OCI-LY3 (cell line): Measurements from ENCODE around the gene PTGIS.

Source experiments
- H2AFZ ChIP-seq: fragments of 200-600, 300-600 bp; shearing (Covaris generic); 2 replicates; pipeline ENCODE4 v1.6.0; 2014; ENCODE audit warnings: antibody characterized with exemption, low read depth, low read length
- H3K27ac ChIP-seq: fragments of 200-600, 300-600 bp; sonication (generic); 2 replicates; pipeline ENCODE4 v1.5.1; 2014; ENCODE audit warnings: mild to moderate bottlenecking, low read length, moderate library complexity, mixed read lengths
- H3K27me3 ChIP-seq: fragments of 200-600, 300-600 bp; sonication (generic); 2 replicates; pipeline ENCODE4 v1.6.1; 2014; ENCODE audit warnings: low read depth, low read length, mixed read lengths
- H3K36me3 ChIP-seq: fragments of 200-600, 300-600 bp; sonication (generic); replicated peaks from 2 replicates; pipeline ENCODE3; 2014; ENCODE audit warnings: low read depth, low read length, mixed read lengths
- H3K4me1 ChIP-seq: fragments of 300-600, 200-600 bp; sonication (generic); 2 replicates; pipeline ENCODE4 v1.6.1; 2014; ENCODE audit warnings: low read length, mixed read lengths
- H3K4me2 ChIP-seq: fragments of 200-600, 300-600 bp; sonication (generic); 2 replicates; pipeline ENCODE4 v1.6.1; 2014; ENCODE audit warnings: low read length, mixed read lengths
- H3K4me3 ChIP-seq: fragments of 300-600, 200-600 bp; sonication (generic); 2 replicates; pipeline ENCODE4 v1.5.1; 2014; ENCODE audit warnings: antibody characterized with exemption, mild to moderate bottlenecking, low read length, moderate library complexity
- H3K79me2 ChIP-seq: fragments of 300-600, 200-600 bp; shearing (Covaris generic); 2 replicates; pipeline ENCODE4 v1.6.1; 2014; ENCODE audit warnings: mild to moderate bottlenecking, low read length, mixed read lengths
- H3K9ac ChIP-seq: fragments of 300-600, 200-600 bp; shearing (Covaris generic); 2 replicates; pipeline ENCODE4 v1.6.0; 2014; ENCODE audit warnings: mild to moderate bottlenecking, low read length, moderate library complexity
- H3K9me3 ChIP-seq: fragments of 200-600, 300-600 bp; shearing (Covaris generic); 2 replicates; pipeline ENCODE4 v1.6.1; 2014; ENCODE audit warnings: low read length, mixed read lengths; ENCODE audit not compliant: insufficient read depth
- H4K20me1 ChIP-seq: fragments of 200-600, 300-600 bp; sonication (generic); 2 replicates; pipeline ENCODE4 v1.6.1; 2016; ENCODE audit warnings: low read length, mixed read lengths; ENCODE audit not compliant: insufficient read depth
- EZH2phosphoT487 ChIP-seq: fragments of 200-600 bp; shearing (Covaris generic); IDR thresholded peaks from 2 replicates; pipeline ENCODE4 v1.6.1; 2018; ENCODE audit warnings: antibody characterized with exemption, mixed run types, low read depth
- TF ChIP-seq, protein P1 (sequence below): fragments of 200-600, 300-600 bp; sonication (generic); IDR thresholded peaks from 2 replicates; pipeline ENCODE4 v1.5.1; 2014; ENCODE audit warnings: antibody characterized with exemption, low read length, low read depth

Gene PTGIS

DNA sequence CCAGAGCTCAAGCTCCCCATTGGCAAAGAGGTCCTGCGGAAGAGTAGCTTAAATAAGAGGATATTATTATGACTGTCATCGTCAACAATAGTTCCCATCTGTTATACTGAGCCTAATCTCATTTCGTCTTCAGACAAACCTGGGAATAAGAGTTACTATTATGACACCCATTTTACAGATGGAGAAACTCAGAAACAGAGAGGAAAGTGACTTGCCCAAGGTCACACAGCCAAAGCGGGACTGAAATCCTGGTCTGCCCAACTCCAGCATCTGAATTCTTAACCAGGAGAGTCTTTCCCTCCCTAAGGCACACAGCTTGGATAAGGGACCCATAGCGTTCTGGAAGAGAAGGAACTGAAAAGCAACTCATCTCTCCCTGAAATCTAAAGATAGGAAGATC lies 23.4 kb downstream of the PTGIS start:
- H3K4me3 ChIP-seq: no peak overlapping the region
- peaks cover 3% of the 10 kb centered on the region; the same call in 1 of the 2 replicates for H3K4me1 ChIP-seq
- H3K9ac ChIP-seq: no peak overlapping the region
- H3K27ac ChIP-seq: no peak overlapping the region
- no peaks in the 10 kb centered on the region for H3K36me3 ChIP-seq
- H3K27me3 ChIP-seq: peaks cover 15% of the 10 kb centered on the region; the same call in 1 of the 2 replicates
- H4K20me1 ChIP-seq: no peaks in the 10 kb centered on the region
- H3K79me2 ChIP-seq: no peaks in the 10 kb centered on the region
- TF ChIP-seq EZH2phosphoT487: no peak
- TF ChIP-seq, protein P1, sequence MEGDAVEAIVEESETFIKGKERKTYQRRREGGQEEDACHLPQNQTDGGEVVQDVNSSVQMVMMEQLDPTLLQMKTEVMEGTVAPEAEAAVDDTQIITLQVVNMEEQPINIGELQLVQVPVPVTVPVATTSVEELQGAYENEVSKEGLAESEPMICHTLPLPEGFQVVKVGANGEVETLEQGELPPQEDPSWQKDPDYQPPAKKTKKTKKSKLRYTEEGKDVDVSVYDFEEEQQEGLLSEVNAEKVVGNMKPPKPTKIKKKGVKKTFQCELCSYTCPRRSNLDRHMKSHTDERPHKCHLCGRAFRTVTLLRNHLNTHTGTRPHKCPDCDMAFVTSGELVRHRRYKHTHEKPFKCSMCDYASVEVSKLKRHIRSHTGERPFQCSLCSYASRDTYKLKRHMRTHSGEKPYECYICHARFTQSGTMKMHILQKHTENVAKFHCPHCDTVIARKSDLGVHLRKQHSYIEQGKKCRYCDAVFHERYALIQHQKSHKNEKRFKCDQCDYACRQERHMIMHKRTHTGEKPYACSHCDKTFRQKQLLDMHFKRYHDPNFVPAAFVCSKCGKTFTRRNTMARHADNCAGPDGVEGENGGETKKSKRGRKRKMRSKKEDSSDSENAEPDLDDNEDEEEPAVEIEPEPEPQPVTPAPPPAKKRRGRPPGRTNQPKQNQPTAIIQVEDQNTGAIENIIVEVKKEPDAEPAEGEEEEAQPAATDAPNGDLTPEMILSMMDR: no peak
- H3K9me3 ChIP-seq: peaks cover 8% of the 10 kb centered on the region
- H3K4me2 ChIP-seq: no peak overlapping the region
- H2AFZ ChIP-seq: no peak overlapping the region

DNA sequence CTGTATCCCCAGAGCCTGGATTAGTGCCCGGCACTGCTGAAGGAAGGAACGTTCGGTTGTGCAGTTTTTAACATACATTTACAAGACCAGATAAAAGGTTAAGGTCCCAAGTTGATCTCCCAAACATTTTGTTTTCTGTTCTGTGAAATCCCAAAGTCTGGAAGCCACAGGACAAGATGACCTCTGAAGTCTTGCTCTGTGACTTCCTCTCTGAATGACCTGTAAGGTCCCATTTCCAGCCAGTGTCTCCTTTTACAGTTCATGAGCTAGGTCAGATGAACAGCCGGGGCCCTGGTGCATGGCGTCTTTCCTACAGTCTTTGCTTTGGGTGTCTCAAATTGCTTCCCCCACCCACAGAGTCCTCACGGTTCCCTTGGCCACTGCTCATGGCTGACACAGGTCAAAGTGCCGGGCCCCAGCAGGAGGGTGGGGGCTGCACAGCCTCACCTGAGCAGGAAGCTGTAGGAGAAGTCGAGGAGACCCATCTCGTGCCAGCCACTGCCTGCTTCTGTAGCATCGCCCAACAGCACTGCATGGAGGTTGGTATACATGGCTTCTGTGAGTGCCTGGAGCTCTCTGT lies 24.0 kb downstream of the PTGIS start:
- TF ChIP-seq, protein P1: no peak
- TF ChIP-seq EZH2phosphoT487: no peak
- H3K27me3 ChIP-seq: peaks cover 17% of the 10 kb centered on the region; the same call in 1 of the 2 replicates
- H3K36me3 ChIP-seq: no peaks in the 10 kb centered on the region
- peaks cover 3% of the 10 kb centered on the region; the same call in 1 of the 2 replicates for H3K4me1 ChIP-seq
- peaks cover 8% of the 10 kb centered on the region for H3K9me3 ChIP-seq
- H4K20me1 ChIP-seq: no peaks in the 10 kb centered on the region
- no peak overlapping the region for H3K27ac ChIP-seq
- H2AFZ ChIP-seq: no peak overlapping the region
- no peak overlapping the region for H3K4me3 ChIP-seq
- H3K9ac ChIP-seq: no peak overlapping the region
- H3K79me2 ChIP-seq: no peaks in the 10 kb centered on the region
- no peak overlapping the region for H3K4me2 ChIP-seq

DNA sequence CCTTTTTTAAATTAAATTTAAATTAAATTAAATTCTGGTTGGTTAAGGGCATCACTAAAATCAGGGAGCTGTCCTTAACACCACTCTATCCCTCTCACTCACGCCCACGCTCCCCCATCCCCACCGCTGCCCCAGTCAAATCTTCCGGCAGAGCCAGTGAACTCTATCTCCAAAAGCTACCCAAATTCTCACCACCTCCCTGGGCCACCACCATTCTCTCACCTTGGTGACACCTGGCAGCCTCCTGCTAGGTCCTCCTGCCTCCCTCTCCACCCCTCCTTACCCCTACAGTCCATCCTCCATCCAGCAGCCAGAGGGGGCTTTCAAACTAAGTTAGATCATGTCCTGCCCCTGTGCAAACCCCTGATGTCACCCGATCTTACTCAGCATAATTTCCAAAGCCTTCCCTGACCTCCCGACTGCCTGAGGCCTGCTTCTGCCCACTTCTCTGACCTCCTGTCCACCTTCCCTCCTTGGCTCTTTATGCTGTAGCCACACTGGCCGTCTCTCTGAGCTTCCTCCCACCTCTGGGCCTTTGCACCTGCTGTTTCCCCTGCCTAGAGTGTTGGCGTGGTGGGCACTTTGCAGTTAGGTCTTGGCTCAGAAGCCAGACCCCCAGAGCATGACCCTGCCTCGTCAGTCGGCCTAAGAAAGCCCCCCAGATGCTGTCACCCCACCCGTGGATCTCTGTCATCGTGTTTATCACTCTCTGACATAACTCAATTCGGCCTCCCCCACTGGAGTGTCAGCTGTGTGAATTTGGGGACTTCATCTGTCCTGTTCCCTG lies 24.7 kb downstream of the PTGIS start:
- Histone ChIP-seq H3K4me3 (no peak overlapping the region), H4K20me1 (no peaks in the 10 kb centered on the region), H3K4me2 (no peak overlapping the region), H3K27me3 (peaks cover 15% of the 10 kb centered on the region; the same call in 1 of the 2 replicates), H2AFZ (no peak overlapping the region), H3K27ac (no peak overlapping the region), H3K4me1 (peaks cover 3% of the 10 kb centered on the region; the same call in 1 of the 2 replicates), H3K9ac (no peak overlapping the region), H3K9me3 (peaks cover 8% of the 10 kb centered on the region), H3K79me2 (no peaks in the 10 kb centered on the region), H3K36me3 (no peaks in the 10 kb centered on the region)
- TF ChIP-seq, protein P1: no peak
- no peak for TF ChIP-seq EZH2phosphoT487

DNA sequence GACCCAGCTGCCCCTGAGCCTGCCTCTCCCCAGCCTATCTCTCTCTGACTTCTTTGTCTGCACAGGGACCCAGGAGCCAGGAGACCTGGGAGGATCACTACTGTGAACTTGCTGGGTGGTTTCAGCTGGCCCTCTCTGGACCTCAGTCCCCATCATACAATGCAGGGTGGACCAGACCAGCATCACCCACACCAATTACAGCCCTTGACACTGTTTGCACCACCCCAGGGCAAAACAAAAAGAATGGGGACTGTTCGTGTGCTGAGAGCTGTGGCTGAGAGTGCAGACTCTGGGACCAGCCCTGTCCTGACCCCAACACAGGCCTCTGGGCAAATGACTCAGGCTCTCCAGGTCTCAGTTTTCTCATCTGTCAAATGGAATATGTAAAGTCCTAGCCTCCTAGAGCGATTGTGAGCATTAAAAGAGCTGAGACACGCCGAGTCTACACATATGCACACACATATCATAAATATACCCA lies 25.4 kb downstream of the PTGIS start:
- Histone ChIP-seq H3K9me3 (peaks cover 8% of the 10 kb centered on the region), H3K27me3 (peaks cover 15% of the 10 kb centered on the region; the same call in 1 of the 2 replicates), H3K4me3 (no peak overlapping the region), H3K36me3 (no peaks in the 10 kb centered on the region), H3K79me2 (no peaks in the 10 kb centered on the region), H2AFZ (no peak overlapping the region), H4K20me1 (no peaks in the 10 kb centered on the region), H3K9ac (no peak overlapping the region), H3K27ac (no peak overlapping the region), H3K4me1 (peaks cover 3% of the 10 kb centered on the region; the same call in 1 of the 2 replicates), H3K4me2 (no peak overlapping the region)
- TF ChIP-seq EZH2phosphoT487: no peak
- TF ChIP-seq, protein P1: no peak
